PC-9 (cell line): ENCODE data around the gene PFKFB4.

Experiments used
- CTCF ChIP-seq: fragments of 200-600 bp; sonication (generic); conservative IDR thresholded peaks from 2 replicates; pipeline ENCODE4 v1.6.1; 2017; ENCODE audit warnings: mixed run types, antibody characterized with exemption, mild to moderate bottlenecking, moderate library complexity
- EZH2 ChIP-seq: fragments of 200-600 bp; sonication (generic); IDR thresholded peaks from 2 replicates; pipeline ENCODE4 v1.8.0; 2017; ENCODE audit warnings: antibody characterized with exemption, low read depth

GRCh38 chr3:48504051-48504946 lies 52.3 kb downstream of the PFKFB4 start, which contains the start of gene SHISA5:
- TF ChIP-seq CTCF (no peak), EZH2 (no peak)
